HCT116 (cell line): ENCODE data around the gene ANKRD13C. TPM values are rescaled to one million over a fixed set of nuclear protein-coding genes. Genes with fewer than 3 reads are reported as not detected.

Source experiments
- ATAC-seq: fragments of 200-7000 bp; cut with Tn5 transposase; 2 replicates; pipeline ENCODE4 v1.9.1; 2020; ENCODE audit warnings: mild to moderate bottlenecking, moderate library complexity
- BruUV-seq: library from RNA; stranded (reverse); fragments of 400-500 nt; replicated peaks from 2 replicates; lab custom pipeline; 2021; lab: Mats Ljungman, UMichigan
- CTCF ChIA-PET: fragments of 300-600 bp; sonication (Branson Sonifier 250); formaldehyde crosslinking; loops from one replicate; lab custom pipeline; 2021; ENCODE audit warnings: antibody characterized with exemption; lab: Charles Lee
- POLR2A ChIA-PET: fragments of 300-600, 350-600 bp; sonication (Branson Sonifier 250); formaldehyde crosslinking; loops from one replicate; lab custom pipeline; 2021; ENCODE audit warnings: antibody characterized with exemption; lab: Charles Lee
- RAD21 ChIA-PET, 2 experiments: fragments of 300-600 bp; sonication (Branson Sonifier 250); formaldehyde crosslinking; loops; one replicate each; lab custom pipeline; 2023; ENCODE audit warnings: low total read pairs in 2 of 2; ENCODE audit not compliant: uncharacterized antibody in 2 of 2, unreplicated experiment in 2 of 2, low non-redundant PET in 1 of 2; lab: Charles Lee
- DNase-seq: peaks from one replicate; pipeline ENCODE4 v3.0.0-alpha.2; 2010; ENCODE audit warnings: low read depth, low spot score
- H2AFZ ChIP-seq: fragments of 200-600 bp; shearing (Covaris generic), sonication (generic); 2 replicates; pipeline ENCODE4 v1.6.1; 2017; ENCODE audit warnings: low read depth, mixed run types, mixed read lengths, antibody characterized with exemption, low read length; ENCODE audit not compliant: poor library complexity, severe bottlenecking
- H3K27ac ChIP-seq: 2 replicates; pipeline ENCODE4 v1.5.1; 2012; ENCODE audit warnings: low read depth, low read length
- H3K27me3 ChIP-seq: fragments of 200-600 bp; sonication (generic); 2 replicates; pipeline ENCODE4 v1.6.1; 2016; ENCODE audit warnings: mixed run types, low read length, mixed read lengths; ENCODE audit not compliant: insufficient read depth
- H3K36me3 ChIP-seq, 2 experiments: fragments of 200-500 bp in 1 of 2; fragments of 200-600 bp in 1 of 2; sonication (Bioruptor generic) in 1 of 2; sonication (generic) in 1 of 2; 2 replicates each; pipeline versions ENCODE4 v1.5.1 to v1.6.1; 2014 to 2016; ENCODE audit warnings: low read length in 2 of 2, inconsistent platforms in 1 of 2, mixed read lengths in 1 of 2, mixed run types in 1 of 2; ENCODE audit not compliant: insufficient read depth in 2 of 2, control insufficient read depth in 1 of 2
- H3K4me1 ChIP-seq, 2 experiments: fragments of 200-600 bp in 1 of 2; sonication (generic) in 1 of 2; 2 replicates each; pipeline versions ENCODE4 v1.5.1 to v1.6.1; 2012 to 2017; ENCODE audit warnings: low read length in 2 of 2, inconsistent platforms in 1 of 2, mild to moderate bottlenecking in 1 of 2, mixed read lengths in 1 of 2, mixed run types in 1 of 2, moderate library complexity in 1 of 2; ENCODE audit not compliant: insufficient read depth in 2 of 2, control insufficient read depth in 1 of 2
- H3K4me2 ChIP-seq: fragments of 200-600 bp; sonication (generic); 2 replicates; pipeline ENCODE4 v1.6.1; 2017; ENCODE audit warnings: mixed run types, low read length, mixed read lengths
- H3K4me3 ChIP-seq, 2 experiments: fragments of 200-600 bp in 1 of 2; sonication (generic) in 1 of 2; replicated peaks in 1 of 2; 2 replicates each; pipeline ENCODE4 v1.5.1; 2011 to 2016; ENCODE audit warnings: low read length in 2 of 2, control low read depth in 1 of 2, low read depth in 1 of 2, mild to moderate bottlenecking in 1 of 2, mixed read lengths in 1 of 2, mixed run types in 1 of 2
- H3K79me2 ChIP-seq: fragments of 200-600 bp; sonication (generic); 2 replicates; pipeline ENCODE4 v1.6.1; 2017; ENCODE audit warnings: mild to moderate bottlenecking, mixed run types, low read length, moderate library complexity, mixed read lengths; ENCODE audit not compliant: insufficient read depth
- H3K9ac ChIP-seq: fragments of 200-600 bp; sonication (generic); 2 replicates; pipeline ENCODE4 v1.6.1; 2016; ENCODE audit warnings: low read length, mixed read lengths
- H3K9me2 ChIP-seq: fragments of 200-600 bp; sonication (generic), shearing (Covaris generic); 2 replicates; pipeline ENCODE4 v1.6.1; 2017; ENCODE audit warnings: mixed run types, mild to moderate bottlenecking, moderate library complexity; ENCODE audit not compliant: insufficient read depth
- H3K9me3 ChIP-seq, 2 experiments: fragments of 200-500 bp in 1 of 2; fragments of 200-600 bp in 1 of 2; sonication (Bioruptor generic) in 1 of 2; sonication (generic) in 1 of 2; 2 replicates each; pipeline ENCODE4 v1.6.1; 2014 to 2017; ENCODE audit warnings: low read length in 2 of 2, mixed read lengths in 2 of 2, inconsistent platforms in 1 of 2, low read depth in 1 of 2, mild to moderate bottlenecking in 1 of 2, mixed run types in 1 of 2, moderate library complexity in 1 of 2; ENCODE audit not compliant: control insufficient read depth in 1 of 2, insufficient read depth in 1 of 2
- H4K20me1 ChIP-seq: fragments of 200-600 bp; sonication (generic), shearing (Covaris generic); 2 replicates; pipeline ENCODE4 v1.6.1; 2017; ENCODE audit warnings: mixed run types, mild to moderate bottlenecking, moderate library complexity; ENCODE audit not compliant: insufficient read depth
- ATF3 ChIP-seq: IDR thresholded peaks from 2 replicates; pipeline ENCODE4 v1.6.1; 2012
- CBX3 ChIP-seq: IDR thresholded peaks from 2 replicates; pipeline ENCODE4 v1.6.1; 2012; ENCODE audit warnings: low read depth
- CEBPB ChIP-seq: IDR thresholded peaks from 2 replicates; pipeline ENCODE4 v1.6.1; 2012; ENCODE audit warnings: low read depth
- CTCF ChIP-seq, 3 experiments: fragments of 200-600 bp in 1 of 3; sonication (generic) in 1 of 3; IDR thresholded peaks in 2 of 3; conservative IDR thresholded peaks in 1 of 3; 2 replicates each; pipeline ENCODE4 v1.5.1; 2012 to 2017; ENCODE audit warnings: low read depth in 2 of 3, low read length in 2 of 3, antibody characterized with exemption in 1 of 3, borderline replicate concordance in 1 of 3, control low read depth in 1 of 3, mild to moderate bottlenecking in 1 of 3, mixed read lengths in 1 of 3, mixed run types in 1 of 3, moderate library complexity in 1 of 3; ENCODE audit not compliant: insufficient read depth in 1 of 3
- EGR1 ChIP-seq: IDR thresholded peaks from 2 replicates; pipeline ENCODE4 v1.6.1; 2012; ENCODE audit warnings: low read depth
- ELF1 ChIP-seq: IDR thresholded peaks from 2 replicates; pipeline ENCODE4 v1.6.1; 2012; ENCODE audit warnings: low read depth, borderline replicate concordance
- EZH2 ChIP-seq: fragments of 200-600 bp; sonication (generic); IDR thresholded peaks from 2 replicates; pipeline ENCODE4 v1.6.1; 2017; ENCODE audit warnings: antibody characterized with exemption, mixed run types
- EZH2phosphoT487 ChIP-seq: fragments of 200-600 bp; IDR thresholded peaks from 2 replicates; pipeline ENCODE4 v1.6.1; 2018; ENCODE audit warnings: antibody characterized with exemption, borderline replicate concordance
- FOSL1 ChIP-seq: IDR thresholded peaks from 2 replicates; pipeline ENCODE4 v1.6.1; 2012; ENCODE audit warnings: low read depth
- MAX ChIP-seq: IDR thresholded peaks from 2 replicates; pipeline ENCODE4 v1.6.1; 2012
- POLR2A ChIP-seq: IDR thresholded peaks from 2 replicates; pipeline ENCODE4 v1.7.0; 2011; ENCODE audit warnings: borderline replicate concordance; ENCODE audit not compliant: insufficient read depth, insufficient read length; ENCODE audit errors: extremely low read depth
- POLR2AphosphoS5 ChIP-seq: IDR thresholded peaks from 2 replicates; pipeline ENCODE4 v1.6.1; 2011; ENCODE audit warnings: mild to moderate bottlenecking, low read depth, low read length, moderate library complexity
- RAD21 ChIP-seq: IDR thresholded peaks from 2 replicates; pipeline ENCODE4 v1.6.1; 2012; ENCODE audit warnings: low read depth, mild to moderate bottlenecking
- SIN3A ChIP-seq: IDR thresholded peaks from 2 replicates; pipeline ENCODE4 v1.6.1; 2012; ENCODE audit warnings: low read depth
- SP1 ChIP-seq: IDR thresholded peaks from 2 replicates; pipeline ENCODE4 v1.6.1; 2012; ENCODE audit warnings: low read depth
- SRF ChIP-seq: IDR thresholded peaks from 2 replicates; pipeline ENCODE4 v1.6.1; 2012; ENCODE audit warnings: low read depth
- ZBTB33 ChIP-seq: IDR thresholded peaks from 2 replicates; pipeline ENCODE4 v1.6.1; 2011; ENCODE audit warnings: mild to moderate bottlenecking, low read length, moderate library complexity; ENCODE audit not compliant: insufficient replicate concordance; ENCODE audit errors: extremely low read depth
- ZFX ChIP-seq: fragments of 450-650 bp; IDR thresholded peaks from 2 replicates; pipeline ENCODE4 v1.6.1; 2017
- ZNF274 ChIP-seq: fragments of 200-500 bp; sonication (Bioruptor generic); IDR thresholded peaks from 2 replicates; pipeline ENCODE4 v1.6.1; 2014; ENCODE audit warnings: mild to moderate bottlenecking, low read depth, low read length, inconsistent platforms
- intact Hi-C: fragments of 100-400 bp; cut with micrococcal nuclease; formaldehyde crosslinking; loops from 2 replicates; pipeline ENCODE4 v1.10.0; 2022
- total RNA-seq: library from RNA; stranded (reverse); gene quantifications from one replicate; pipeline ENCODE4 v1.2.1, GENCODE V29; 2021; ENCODE audit not compliant: unreplicated experiment

The ANKRD13C gene
- total RNA-seq, 1 experiment from 2014 or later = 21.1 TPM

- Histone ChIP-seq H4K20me1 (peaks cover 26% of the 10 kb centered on the region; the same call in 1 of the 2 replicates), H3K36me3 (peaks cover 84 to 87% of the 10 kb centered on the region in 2 experiments)
- BruUV-seq = no TSS peak
- ATAC-seq = no peak
- no peak for TF ChIP-seq SRF
- no peak for TF ChIP-seq POLR2AphosphoS5
- TF ChIP-seq SP1 = no peak
- no peak for TF ChIP-seq EZH2
- no peak for TF ChIP-seq ZFX
- TF ChIP-seq RAD21 = no peak
- TF ChIP-seq ATF3 = no peak
- TF ChIP-seq CEBPB = no peak
- TF ChIP-seq CTCF (IDR thresholded peaks at IDR 0.05 in 2 of 3, conservative IDR thresholded peaks at IDR 0.05 in 1 of 3; ENCODE audit: borderline replicate concordance in 1 of 3, insufficient read depth in 1 of 3, low read depth in 2 of 3, low read length in 2 of 3) = no peak
- no peak for TF ChIP-seq CBX3
- no peak for TF ChIP-seq ELF1
- TF ChIP-seq EGR1 = no peak
- no peak for TF ChIP-seq SIN3A
- TF ChIP-seq ZNF274 = no peak
- no peak for TF ChIP-seq EZH2phosphoT487
- TF ChIP-seq POLR2A = no peak
- TF ChIP-seq MAX = no peak
- TF ChIP-seq FOSL1 = no peak
- TF ChIP-seq ZBTB33 = no peak
- TF ChIP-seq, all 23 proteins: peak for 0
- Histone ChIP-seq H3K4me3 (no peak overlapping the region), H2AFZ (no peak overlapping the region), H3K27ac (no peak overlapping the region), H3K9me3 (no peaks in the 10 kb centered on the region), H3K27me3 (no peaks in the 10 kb centered on the region), H3K4me1 (no peaks in the 10 kb centered on the region), H3K79me2 (peaks cover 91% of the 10 kb centered on the region), H3K4me2 (no peak overlapping the region), H3K9ac (no peak overlapping the region), H3K9me2 (no peaks in the 10 kb centered on the region)
- no peak for DNase-seq
- ChIA-PET CTCF (no interaction called here), POLR2A (no interaction called here), RAD21 (no interaction called here)
- intact Hi-C loops = no loop called here
These were observed 119.8 kb downstream of the ANKRD13C start for GRCh38 chr1:70234733-70235132.
